AG04449 (cell line): Measurements from ENCODE around the gene CCDC15.
A peak's percentile ranks its signal among the peaks of the same experiment; 100 is the strongest.

Experiments
- CTCF ChIA-PET: fragments of 350-600 bp; formaldehyde crosslinking; extraction: SDS; loops from one replicate; lab custom pipeline; 2021; ENCODE audit warnings: antibody characterized with exemption; lab: Yijun Ruan, JAX
- POLR2A ChIA-PET: fragments of 400-600, 350-600 bp; formaldehyde crosslinking; extraction: SDS; loops from one replicate; lab custom pipeline; 2020; ENCODE audit warnings: antibody characterized with exemption, inconsistent platforms; lab: Yijun Ruan, JAX
- DNase-seq: peaks from one replicate; pipeline ENCODE4 v3.0.0-alpha.2; 2010; ENCODE audit warnings: low read depth, low spot score
- H3K4me3 ChIP-seq: 2 replicates; pipeline ENCODE4 v1.5.1; 2011; ENCODE audit warnings: low read depth, mild to moderate bottlenecking, control low read depth, low read length
- CTCF ChIP-seq: IDR thresholded peaks from one replicate; pipeline ENCODE4 v1.5.1; 2011; ENCODE audit warnings: mild to moderate bottlenecking, moderate library complexity, low read length, control low read depth, inconsistent platforms; ENCODE audit not compliant: insufficient read depth; ENCODE audit errors: missing control alignments

The CCDC15 gene

GRCh38 chr11:124944565-124944964, 9.4 kb upstream of the CCDC15 start:
- POLR2A ChIA-PET = no interaction called here
- CTCF ChIA-PET = interaction anchor here (1.1 to 2.8 kb wide), 4 partner anchors 9 to 77 kb away, joined by 3 to 12 read pairs (median 6); partner anchors contain the start of gene HEPACAM
- DNase-seq = no peak
- TF ChIP-seq CTCF = no peak
- no peak overlapping the region for H3K4me3 ChIP-seq

GRCh38 chr11:124945826-124946225, 8.2 kb upstream of the CCDC15 start:
- H3K4me3 ChIP-seq = no peak overlapping the region
- ChIA-PET CTCF (interaction anchor here (1.4 to 2.8 kb wide), 4 partner anchors 10 to 108 kb away, joined by 3 to 12 read pairs (median 6); partner anchors contain the start of gene HEPACAM), POLR2A (no interaction called here)
- no peak for TF ChIP-seq CTCF
- DNase-seq = no peak

- no peak overlapping the region for H3K4me3 ChIP-seq
- CTCF ChIA-PET = interaction anchor here (0.7 kb wide), 1 partner anchor 161 kb away, joined by 3 read pairs; no protein-coding TSS in a partner anchor
- DNase-seq = no peak
- POLR2A ChIA-PET = no interaction called here
- TF ChIP-seq CTCF = no peak
Measured at GRCh38 chr11:124946735-124947141, 7.3 kb upstream of the CCDC15 start.

GRCh38 chr11:124950601-124951330, 3.2 kb upstream of the CCDC15 start:
- H3K4me3 ChIP-seq = no peak overlapping the region
- DNase-seq = no peak
- CTCF ChIA-PET = interaction anchor here (2.2 kb wide), 1 partner anchor 75 kb away, joined by 10 read pairs; no protein-coding TSS in a partner anchor
- POLR2A ChIA-PET = no interaction called here
- no peak for TF ChIP-seq CTCF

- POLR2A ChIA-PET = no interaction called here
- no peak overlapping the region for H3K4me3 ChIP-seq
- no peak for TF ChIP-seq CTCF
- CTCF ChIA-PET = no interaction called here
- no peak for DNase-seq
Measured at GRCh38 chr11:124951341-124951740, 2.7 kb upstream of the CCDC15 start.

- peak overlapping the region; percentile 78 for H3K4me3 ChIP-seq
- DNase-seq = no peak
- TF ChIP-seq CTCF = no peak
- CTCF ChIA-PET = interaction anchor here (0.6 to 2.0 kb wide), 9 partner anchors 56 to 477 kb away, joined by 3 to 10 read pairs (median 4); no protein-coding TSS in a partner anchor
- POLR2A ChIA-PET = interaction anchor here (1.6 to 1.8 kb wide), 3 partner anchors 55 to 479 kb away, joined by 4 to 17 read pairs (median 8); no protein-coding TSS in a partner anchor
Measured at GRCh38 chr11:124954590-124954955, 571 bp downstream of the CCDC15 start.
